HPDE6-E6E7 (cell line): ENCODE results near the gene RRM2.

Experiments used
- DNase-seq: peaks from one replicate; pipeline ENCODE4 v3.0.0; 2011; ENCODE audit warnings: missing footprints; ENCODE audit errors: extremely low spot score

RRM2 gene

DNA sequence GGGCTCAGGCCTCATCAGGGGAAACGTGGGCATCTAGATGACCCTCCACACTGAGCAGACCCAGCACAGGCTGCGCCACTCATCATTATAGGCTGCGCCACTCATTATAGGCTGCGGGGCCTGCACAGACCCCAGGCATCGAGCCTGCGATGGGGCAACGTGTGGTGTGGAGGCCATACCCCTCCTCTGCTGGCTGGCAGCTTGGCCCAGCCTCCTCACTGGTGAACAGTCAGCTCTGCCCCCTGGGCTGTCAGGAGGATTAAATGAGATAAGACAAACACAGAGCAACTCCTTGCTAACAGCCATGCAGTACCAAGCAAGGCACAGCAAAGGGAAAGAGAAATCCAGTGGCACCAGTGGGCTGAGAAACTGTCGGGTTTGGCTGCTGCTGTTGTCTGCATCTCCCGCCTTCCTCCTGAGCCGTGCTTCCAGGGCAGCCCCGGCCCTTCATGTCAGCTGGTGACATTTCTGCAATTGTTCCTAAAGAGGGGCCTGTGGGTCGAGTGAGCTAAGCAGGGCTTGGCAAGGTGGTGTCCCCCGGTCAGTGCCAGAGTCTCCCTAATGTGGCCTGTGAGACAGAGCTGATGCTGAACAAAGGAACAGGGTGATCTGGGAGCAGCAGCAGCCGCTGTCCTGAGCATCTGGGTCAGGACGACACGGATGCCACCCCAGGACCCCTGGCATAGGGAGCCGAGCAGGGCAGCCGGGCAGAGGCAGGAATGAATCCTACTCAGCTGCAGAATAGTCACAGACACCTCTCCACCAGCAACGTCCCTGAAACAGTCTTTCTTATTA, 48.7 kb downstream of the RRM2 start:
- DNase-seq, result no peak

DNA sequence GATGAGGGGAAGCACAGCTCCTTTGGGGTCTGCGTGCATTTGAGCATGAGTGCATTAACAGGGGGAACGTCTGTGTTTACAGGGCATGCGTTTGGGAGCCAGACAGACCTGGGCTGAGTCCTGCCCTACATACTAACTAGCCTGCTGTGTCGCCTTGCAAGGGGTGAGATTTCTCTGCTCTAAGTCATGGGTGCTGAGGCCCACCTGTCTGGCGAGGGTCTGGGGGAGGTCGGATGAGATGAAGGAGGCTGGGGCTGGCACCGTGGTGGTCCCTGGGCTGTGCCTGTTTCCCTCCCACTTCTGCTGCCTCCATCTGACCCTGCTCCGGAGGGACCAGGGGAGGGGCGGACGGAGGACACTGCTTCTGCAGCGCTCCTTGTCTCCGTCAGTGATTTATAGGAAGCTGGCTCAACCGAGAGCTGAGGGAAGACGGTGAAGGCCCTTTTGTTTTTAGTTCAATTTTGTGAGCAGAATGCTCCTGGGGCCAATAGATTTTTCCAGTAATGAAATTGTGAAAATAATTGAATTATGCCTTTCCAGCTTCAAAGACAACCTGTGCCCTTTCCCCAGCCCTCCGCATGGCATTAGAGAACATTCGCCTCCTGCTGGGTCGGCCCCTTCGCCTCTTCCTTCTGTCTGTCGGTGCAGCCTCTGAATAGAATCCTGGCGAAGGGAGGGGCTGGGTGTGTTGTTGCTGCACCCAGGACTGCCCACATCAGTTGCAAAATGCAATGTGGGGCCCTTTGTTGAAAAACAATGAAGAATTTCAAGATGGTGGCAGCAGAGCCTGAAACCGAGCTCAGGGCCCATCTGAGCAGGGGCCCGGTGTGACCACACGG, 49.7 kb downstream of the RRM2 start:
- DNase-seq, result no peak

DNA sequence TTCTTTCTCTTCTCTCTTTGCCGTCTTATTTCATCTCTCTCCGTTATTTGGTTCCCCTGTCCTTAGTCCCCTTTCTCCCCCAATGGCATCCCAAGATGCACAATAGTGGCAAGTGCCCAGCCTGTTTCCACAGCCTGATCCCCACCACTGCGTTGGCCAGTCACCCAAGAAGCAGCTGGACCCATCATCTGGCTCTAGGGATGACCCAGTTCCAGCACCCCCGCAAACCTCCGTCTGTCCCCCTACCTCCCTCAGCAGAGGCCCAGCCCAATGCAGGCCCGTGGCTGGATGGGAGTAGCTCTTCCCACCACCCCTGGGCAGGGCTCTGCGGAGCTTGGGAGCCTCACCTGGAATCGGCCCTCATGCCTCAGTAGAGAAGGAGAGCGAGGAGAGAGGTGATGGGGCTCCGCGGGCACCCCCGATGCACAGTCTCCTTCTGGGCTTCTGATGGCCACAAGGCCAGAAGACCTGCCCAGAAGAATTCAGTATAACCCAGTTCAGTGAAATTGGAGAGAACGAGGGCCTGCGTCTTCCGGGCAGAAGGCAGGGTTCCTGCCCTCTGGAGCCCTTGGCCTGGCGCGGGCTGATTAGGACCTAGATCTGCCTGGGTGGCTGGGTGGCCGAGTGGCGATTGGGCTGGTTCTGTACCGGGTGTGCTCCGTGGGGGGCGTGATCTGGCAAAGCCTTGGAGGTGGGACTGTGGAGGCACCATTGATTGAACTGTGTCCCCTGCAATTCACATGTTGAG, 50.9 kb downstream of the RRM2 start:
- no peak for DNase-seq

DNA sequence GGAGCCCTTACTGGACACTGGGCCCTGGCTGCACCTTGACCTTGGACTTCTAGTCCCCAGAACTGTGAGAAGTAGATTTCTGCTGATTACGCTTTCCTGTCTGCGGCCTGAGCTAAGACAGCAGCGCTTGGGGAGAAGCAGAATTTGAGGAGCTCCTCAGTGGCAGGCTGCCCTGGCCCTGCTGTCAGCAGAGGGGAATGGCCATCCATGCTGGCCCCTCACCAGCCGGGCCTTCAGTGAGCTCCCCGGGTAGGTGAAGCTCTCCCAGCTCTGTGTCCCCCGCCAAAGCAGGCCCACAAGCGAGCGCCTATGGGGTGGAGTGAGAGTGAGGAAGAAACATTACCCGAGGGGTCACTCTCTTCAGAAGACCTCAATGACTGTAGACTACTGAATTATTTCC, 51.6 kb downstream of the RRM2 start:
- no peak for DNase-seq

DNA sequence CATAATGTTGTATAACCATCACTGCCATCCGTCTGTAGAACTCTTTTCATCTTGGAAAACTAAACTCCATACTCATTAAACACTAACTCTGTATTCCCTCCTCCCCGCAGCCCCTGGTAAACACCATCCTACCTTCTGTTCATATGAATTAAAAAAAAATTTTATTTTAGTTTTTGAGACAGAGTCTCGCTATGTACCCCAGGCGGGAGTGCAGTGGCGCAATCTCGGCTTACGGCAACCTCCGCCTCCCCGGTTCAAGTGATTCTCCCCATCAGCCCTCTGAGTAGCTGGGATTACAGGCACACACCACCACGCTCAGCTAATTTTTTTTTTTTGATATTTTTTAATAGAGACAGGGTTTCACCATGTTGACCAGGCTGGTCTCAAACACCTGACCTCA, 52.9 kb downstream of the RRM2 start:
- no peak for DNase-seq

DNA sequence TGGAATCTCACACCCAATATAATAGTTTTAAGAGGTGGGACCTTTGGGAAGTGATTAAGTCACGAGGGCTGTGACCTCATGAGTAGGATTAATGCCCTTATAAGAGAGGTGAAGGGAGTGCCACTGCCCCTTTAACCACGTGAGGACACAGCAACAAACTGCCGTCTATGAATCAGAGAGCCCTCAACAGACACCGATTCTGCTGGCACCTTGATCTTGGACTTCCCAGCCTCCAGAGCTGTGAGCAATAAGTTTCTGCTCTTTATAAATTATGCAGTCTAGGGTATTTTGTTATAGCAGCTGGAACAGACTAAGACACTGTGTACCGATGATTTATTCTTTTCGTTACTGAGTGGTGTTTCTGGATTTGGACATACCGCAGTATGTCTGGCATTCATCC, 56.2 kb downstream of the RRM2 start:
- no peak for DNase-seq

DNA sequence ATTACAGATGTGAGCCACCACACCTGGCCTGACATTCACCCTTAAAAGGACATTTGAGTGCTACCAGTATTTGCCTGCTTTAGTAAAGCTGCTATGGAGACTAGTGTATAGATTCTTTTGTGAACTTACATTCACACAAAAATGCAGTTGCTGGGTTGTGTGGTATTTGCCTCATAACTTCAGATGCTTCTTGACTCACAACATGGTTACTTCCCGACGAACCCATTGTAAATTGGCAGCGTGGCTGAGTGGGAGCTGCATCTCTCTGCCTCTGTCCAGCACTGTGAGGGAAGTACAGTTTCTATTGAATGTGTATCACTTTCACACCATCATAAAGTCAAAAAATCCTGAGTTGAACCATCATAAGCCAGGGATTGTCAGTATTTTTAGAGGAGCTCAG, 56.9 kb downstream of the RRM2 start:
- no peak for DNase-seq

DNA sequence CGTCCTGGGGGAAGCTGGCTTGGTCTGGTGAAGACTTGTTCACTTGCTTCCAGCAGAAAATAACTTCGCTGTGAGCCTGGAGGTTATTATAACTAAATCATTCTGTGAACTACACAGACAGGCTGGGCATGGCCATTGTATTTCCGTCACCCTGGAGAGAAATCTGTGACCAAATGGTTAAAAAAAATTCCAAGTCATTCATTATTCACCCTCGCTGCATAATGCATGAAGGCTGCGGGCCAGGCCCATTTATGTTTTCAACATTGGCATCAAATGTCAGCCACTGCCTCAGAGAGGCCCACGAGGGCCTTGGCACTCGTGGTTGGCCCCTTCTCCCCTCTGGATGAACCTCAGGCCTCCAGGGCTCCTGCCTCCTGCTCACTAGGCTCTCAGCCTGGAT, 57.7 kb downstream of the RRM2 start:
- no peak for DNase-seq
